COLO668 (cell line): ENCODE measurements around the gene C3orf52.
"Not testable (repeated sequence)": the region's sequence is repeated elsewhere in the genome, so short reads cannot be mapped to it uniquely, and the experiment has no call there.

Experiments
- DNase-seq: peaks from one replicate; lab custom pipeline; 2025; ENCODE audit not compliant: unreplicated experiment; lab: John Stamatoyannopoulos, UW

The C3orf52 gene, protein sequence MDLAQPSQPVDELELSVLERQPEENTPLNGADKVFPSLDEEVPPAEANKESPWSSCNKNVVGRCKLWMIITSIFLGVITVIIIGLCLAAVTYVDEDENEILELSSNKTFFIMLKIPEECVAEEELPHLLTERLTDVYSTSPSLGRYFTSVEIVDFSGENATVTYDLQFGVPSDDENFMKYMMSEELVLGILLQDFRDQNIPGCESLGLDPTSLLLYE

GRCh38 chr3:112086076-112086854, at the start of gene C3orf52:
Gene C3orf52, plus strand, starts transcription at chr3:112086389. Its CDS starts 19 bp downstream, at chr3:112086408.
- peak; percentile 88 for DNase-seq

DNA sequence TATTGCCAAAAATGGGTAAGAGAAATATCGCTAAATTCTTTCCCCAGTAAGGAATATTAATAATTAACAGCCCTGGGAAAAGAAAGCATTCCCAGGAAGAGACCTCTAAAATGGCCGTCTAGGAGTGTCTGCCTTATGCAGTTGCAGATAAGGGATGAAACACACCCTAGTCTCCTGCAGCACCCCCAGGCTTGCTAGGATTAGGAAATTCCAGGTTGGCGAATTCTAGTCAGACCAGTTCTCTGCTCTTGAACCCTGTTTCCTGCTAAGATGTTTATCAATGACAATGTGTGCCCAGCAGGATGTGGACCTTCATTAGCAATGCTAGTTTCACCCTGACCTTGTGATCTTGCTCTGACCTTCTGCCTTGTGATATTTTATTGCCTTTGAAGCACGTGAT, 49.0 kb upstream of the C3orf52 start:
- not testable (repeated sequence) for DNase-seq

DNA sequence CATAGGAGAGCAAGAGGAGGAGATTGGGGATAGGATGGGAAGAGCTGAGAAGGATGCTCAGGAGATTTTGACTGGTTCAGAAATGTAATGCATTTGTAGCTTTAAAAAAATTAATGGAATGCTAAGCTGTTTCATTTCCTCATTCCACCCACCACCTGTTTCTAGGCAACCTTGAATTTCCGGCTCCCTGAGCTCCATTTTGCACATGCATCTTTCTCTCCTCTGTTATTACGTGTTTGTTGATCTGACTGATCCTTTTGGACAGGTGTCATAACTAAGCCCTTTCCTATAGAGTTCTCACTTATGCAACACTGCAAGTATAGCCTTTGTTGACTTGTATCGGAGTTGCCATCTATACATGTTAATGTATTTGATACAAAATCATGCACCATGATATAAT, 47.3 kb upstream of the C3orf52 start:
- peak; percentile 18 for DNase-seq

GRCh38 chr3:112041321-112041720, 44.9 kb upstream of the C3orf52 start:
- DNase-seq = no peak

DNA sequence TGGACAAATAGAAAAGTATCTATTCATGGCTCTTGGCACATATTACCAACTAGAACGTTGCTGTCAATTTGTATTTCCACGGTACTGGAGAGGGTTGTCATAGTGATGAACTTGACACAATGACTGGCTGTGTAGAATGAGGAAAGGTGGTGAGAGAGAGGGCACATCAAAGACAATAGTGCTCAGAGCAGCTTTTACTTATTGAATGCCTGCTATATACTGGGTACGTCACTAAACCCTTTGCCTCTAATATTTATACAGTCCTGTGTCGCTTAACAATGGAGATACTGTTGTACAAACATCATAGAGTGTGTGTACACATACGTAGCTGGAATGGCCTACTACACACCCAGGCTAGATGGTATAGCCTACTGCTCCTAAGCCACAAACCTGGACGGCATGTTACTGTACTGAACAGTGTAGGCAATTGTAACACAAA, 43.3 kb upstream of the C3orf52 start:
- DNase-seq = peak; percentile 71

- peak; percentile 37 for DNase-seq
These were observed 42.5 kb upstream of the C3orf52 start for GRCh38 chr3:112043621-112044201.

GRCh38 chr3:112046599-112046998, 39.6 kb upstream of the C3orf52 start:
- no peak for DNase-seq

- no peak for DNase-seq
These were observed 38.9 kb upstream of the C3orf52 start for GRCh38 chr3:112047264-112047663.

DNA sequence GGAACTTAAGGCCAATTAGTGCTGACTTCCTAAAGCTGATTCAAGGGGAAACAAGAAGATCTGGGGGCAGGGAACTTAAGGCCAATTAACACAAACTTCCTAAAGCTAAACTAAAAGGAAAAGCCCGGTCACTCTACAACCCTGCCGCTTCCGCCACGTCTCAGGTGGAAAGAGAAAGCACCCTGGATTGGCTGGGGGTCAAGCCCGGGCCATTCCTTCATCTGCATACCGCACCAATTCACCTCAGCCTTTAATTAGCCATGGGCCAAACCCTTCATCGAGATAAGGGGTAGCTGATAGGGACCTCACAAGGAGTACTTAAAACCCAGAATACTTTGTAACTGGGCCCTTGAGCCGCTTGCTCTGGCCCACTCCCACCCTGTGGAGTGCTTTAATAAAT, 37.3 kb upstream of the C3orf52 start:
- DNase-seq = no peak

- DNase-seq = no peak
These were observed 33.0 kb upstream of the C3orf52 start for GRCh38 chr3:112053229-112053628.

- no peak for DNase-seq
These were observed 29.7 kb upstream of the C3orf52 start for GRCh38 chr3:112056451-112056929.

DNA sequence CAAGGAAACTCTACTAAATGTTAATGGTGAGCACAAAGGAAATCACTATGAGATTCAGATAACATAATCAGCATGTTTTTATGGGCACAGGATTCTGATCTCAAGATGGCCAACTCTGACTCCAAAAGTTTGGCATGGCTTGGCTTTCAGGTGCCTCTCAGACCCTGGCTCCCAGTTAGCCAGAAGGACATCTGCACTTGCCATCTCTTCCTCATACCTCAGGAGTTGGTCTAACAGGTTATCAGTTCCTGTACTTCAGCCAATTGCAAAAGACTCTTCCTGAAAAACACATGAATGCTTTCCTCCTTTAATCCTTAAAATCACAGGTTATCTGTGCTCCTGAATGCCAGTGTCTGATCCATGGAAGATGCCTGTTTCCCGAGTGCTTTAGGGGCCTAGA, 26.7 kb upstream of the C3orf52 start:
- DNase-seq = no peak

DNA sequence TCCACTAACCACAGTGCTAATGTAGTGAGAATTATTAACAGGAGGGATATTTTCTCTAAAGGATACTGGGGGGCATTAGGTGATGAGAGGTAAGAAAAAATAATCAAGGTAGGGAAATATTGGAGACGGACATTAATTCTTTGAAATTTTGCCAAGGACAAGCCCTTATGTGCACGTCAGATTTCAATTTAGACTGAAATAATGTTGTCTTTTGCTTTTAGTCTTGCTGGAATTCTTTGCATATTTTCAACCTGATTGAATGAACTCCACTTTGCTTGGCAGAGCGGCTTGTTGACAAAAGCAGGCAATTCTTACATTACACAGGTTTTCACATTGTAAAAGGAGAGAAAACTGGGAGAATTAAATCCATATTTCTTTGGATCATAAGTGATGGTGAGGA, 25.0 kb upstream of the C3orf52 start:
- DNase-seq = no peak

- DNase-seq = not testable (repeated sequence)
These were observed 13.7 kb upstream of the C3orf52 start for GRCh38 chr3:112072387-112073060.

- DNase-seq = no peak
These were observed 12.2 kb upstream of the C3orf52 start for GRCh38 chr3:112074006-112074405.

DNA sequence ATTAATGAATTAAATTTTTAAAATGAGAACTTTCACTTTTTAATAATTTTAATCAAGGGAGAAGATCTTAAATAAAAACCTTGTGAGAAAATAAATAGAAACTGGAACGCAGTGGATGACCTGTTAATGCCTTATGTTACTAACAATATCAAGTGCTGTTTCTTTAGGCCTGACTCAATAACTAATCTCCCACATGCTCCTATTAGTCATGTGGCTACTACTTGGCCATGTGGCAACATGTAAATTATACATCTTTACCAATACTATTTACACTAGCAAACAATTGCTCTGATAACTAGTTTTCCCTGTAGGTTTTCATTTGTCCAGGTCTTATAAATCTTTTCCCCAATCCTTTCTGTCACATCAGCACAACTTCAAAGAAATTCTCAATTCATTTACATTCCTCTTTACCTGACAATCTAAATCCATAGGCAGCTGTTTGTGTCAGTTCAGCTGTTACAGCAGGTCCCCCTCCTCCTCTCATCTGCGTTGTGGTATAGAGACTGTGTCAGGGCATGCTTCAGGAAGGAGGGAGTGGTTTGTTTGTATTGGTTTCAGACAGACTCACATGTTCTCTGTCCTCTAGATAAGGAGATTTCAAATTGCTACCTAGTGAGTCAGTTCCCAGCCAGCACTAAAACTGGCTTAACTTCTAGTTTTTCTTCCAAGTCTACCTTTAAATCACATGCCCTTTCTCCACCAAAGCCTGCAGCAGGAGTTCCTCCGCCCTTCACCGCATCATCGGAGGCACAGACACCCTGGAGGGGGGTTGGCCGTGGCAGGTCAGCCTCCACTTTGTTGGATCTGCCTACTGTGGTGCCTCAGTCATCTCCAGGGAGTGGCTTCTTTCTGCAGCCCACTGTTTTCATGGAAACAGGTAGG, 11.3 kb upstream of the C3orf52 start:
- peak; percentile 40 for DNase-seq

DNA sequence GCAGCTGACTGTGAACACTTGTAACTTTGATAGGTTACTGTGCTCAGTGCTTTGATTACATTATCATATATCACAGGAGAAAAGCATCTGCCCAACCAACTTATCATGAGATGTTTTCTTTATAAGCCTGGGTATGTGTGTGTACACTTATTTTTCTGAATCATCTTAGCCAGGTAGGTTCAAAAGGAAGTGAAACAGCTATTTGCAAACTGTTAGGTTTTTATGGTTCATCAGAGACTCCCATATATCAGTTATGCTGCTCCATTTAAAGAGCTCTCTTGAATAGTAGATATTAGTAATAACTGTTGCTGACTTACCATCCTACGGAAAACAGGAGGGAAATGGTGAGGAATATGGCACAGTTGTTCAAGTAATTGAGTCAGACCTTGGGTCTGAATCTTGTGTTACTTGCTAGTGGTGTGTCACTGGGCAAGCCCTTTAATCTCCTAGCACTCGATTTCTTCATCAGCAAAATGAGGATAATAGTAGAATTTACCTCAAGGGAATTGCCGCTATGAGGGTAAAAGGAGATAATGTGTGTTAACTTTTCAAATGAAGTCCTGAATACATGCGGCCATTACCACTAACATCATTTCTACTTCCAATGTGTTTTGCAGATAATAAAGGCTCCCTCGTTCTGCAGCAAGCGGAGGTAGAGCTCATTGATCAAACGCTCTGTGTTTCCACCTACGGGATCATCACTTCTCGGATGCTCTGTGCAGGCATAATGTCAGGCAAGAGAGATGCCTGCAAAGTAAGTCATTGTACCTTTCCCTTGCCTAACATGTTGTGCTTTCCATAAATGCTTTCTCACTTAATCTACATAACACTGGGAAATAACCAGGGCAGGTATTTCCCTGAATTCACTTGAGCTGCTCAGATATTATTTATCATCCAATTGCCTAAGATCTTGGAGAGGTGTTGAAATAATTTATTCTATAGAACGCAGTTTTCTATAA, 7.8 kb upstream of the C3orf52 start:
- DNase-seq = no peak

DNA sequence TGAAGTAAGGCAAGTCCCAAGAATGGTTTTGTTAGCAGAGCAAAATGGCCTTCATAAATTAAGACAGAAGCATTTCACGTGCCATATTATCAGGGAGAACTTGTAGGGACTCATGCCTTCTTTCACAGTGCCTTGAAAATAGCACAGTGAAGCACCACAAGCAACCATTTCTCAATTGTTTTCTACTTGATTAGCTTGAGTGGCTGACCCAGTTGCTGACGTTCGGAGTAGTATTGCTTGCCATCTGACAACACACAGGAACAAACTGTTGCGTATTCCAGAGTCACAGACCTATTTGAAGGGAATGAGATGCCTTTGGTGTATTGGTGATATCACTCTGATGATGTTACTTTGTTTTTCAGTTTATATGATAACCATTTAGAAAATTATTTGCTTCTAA, 3.0 kb upstream of the C3orf52 start:
- DNase-seq = no peak

- no peak for DNase-seq
These were observed 1.0 kb upstream of the C3orf52 start for GRCh38 chr3:112084980-112085705.
